ENCODE data around the gene ERC1. TPM values are rescaled to one million over a fixed set of nuclear protein-coding genes. Genes with fewer than 3 reads are reported as not detected.

ERC1 gene
- total RNA-seq, 2 experiments from 2014 or later = 40.1 to 49.6 TPM

GRCh38 chr12:1501695-1502378 lies 510.8 kb downstream of the ERC1 start:
- intact Hi-C loops (cut with DNase I, micrococcal nuclease) = no loop called here
- H3K4me1 ChIP-seq (ENCODE audit: insufficient read depth, low read length) = peaks cover 13% of the 10 kb centered on the region
- ChIA-PET POLR2A (no interaction called here), CTCF (no interaction called here)
- H3K4me1 Mint-ChIP-seq (ENCODE audit: low read depth) = peaks cover 10% of the 10 kb centered on the region
- peaks cover 12 to 16% of the 10 kb centered on the region in 2 experiments for H3K27me3 ChIP-seq (ENCODE audit: control insufficient read depth in 1 of 2, insufficient read depth in 2 of 2, low read length in 2 of 2)
- H3K27ac ChIP-seq (ENCODE audit: low read depth in 1 of 2, low read length in 2 of 2) = no peak overlapping the region
- no peak overlapping the region for H3K4me3 Mint-ChIP-seq
- no peak overlapping the region for H3K27ac Mint-ChIP-seq
- DNase-seq = no peak
- no peaks in the 10 kb centered on the region for H3K9me3 Mint-ChIP-seq
- H3K27me3 Mint-ChIP-seq = peaks cover 17% of the 10 kb centered on the region
- ATAC-seq (ENCODE audit: poor library complexity) = no peak
- H3K9me3 ChIP-seq (ENCODE audit: control insufficient read depth in 1 of 2, insufficient read depth in 1 of 2, low read length in 2 of 2) = peaks cover 0 to 4% of the 10 kb centered on the region in 2 experiments
- no peak overlapping the region for H3K4me3 ChIP-seq (ENCODE audit: low read length)
- no peaks in the 10 kb centered on the region for H3K36me3 Mint-ChIP-seq (ENCODE audit: low read depth)
- no peaks in the 10 kb centered on the region for H3K36me3 ChIP-seq (ENCODE audit: insufficient read depth, low read length)
- TF ChIP-seq, protein P1, sequence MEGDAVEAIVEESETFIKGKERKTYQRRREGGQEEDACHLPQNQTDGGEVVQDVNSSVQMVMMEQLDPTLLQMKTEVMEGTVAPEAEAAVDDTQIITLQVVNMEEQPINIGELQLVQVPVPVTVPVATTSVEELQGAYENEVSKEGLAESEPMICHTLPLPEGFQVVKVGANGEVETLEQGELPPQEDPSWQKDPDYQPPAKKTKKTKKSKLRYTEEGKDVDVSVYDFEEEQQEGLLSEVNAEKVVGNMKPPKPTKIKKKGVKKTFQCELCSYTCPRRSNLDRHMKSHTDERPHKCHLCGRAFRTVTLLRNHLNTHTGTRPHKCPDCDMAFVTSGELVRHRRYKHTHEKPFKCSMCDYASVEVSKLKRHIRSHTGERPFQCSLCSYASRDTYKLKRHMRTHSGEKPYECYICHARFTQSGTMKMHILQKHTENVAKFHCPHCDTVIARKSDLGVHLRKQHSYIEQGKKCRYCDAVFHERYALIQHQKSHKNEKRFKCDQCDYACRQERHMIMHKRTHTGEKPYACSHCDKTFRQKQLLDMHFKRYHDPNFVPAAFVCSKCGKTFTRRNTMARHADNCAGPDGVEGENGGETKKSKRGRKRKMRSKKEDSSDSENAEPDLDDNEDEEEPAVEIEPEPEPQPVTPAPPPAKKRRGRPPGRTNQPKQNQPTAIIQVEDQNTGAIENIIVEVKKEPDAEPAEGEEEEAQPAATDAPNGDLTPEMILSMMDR (IDR thresholded peaks at IDR 0.05) = no peak

DNA sequence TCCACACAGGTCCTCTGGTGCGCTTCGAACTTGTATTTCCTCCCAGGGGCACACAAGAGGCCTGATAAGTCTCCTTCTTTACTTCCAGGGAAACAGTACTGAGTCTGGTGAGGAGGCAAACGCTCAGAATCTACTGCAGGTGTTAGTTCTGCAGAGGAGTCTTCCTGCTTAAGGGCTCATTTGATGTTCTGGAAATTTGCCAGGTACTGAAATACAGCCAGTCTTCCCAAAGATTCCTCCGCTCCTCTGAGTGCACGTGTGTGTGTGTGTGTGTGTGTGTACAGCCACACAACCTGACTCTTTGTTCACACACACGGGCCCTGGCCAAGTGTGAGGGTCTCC lies 511.3 kb downstream of the ERC1 start:
- Histone ChIP-seq H3K27me3 (ENCODE audit: control insufficient read depth in 1 of 2, insufficient read depth in 2 of 2, low read length in 2 of 2) (peaks cover 12 to 16% of the 10 kb centered on the region in 2 experiments), H3K4me3 (ENCODE audit: low read length) (no peak overlapping the region), H3K4me1 (ENCODE audit: insufficient read depth, low read length) (peaks cover 13% of the 10 kb centered on the region), H3K36me3 (ENCODE audit: insufficient read depth, low read length) (no peaks in the 10 kb centered on the region), H3K27ac (ENCODE audit: low read depth in 1 of 2, low read length in 2 of 2) (no peak overlapping the region), H3K9me3 (ENCODE audit: control insufficient read depth in 1 of 2, insufficient read depth in 1 of 2, low read length in 2 of 2) (peaks cover 0 to 4% of the 10 kb centered on the region in 2 experiments)
- Mint-ChIP-seq H3K27ac (no peak overlapping the region), H3K4me3 (no peak overlapping the region), H3K4me1 (ENCODE audit: low read depth) (peaks cover 10% of the 10 kb centered on the region), H3K36me3 (ENCODE audit: low read depth) (no peaks in the 10 kb centered on the region), H3K9me3 (no peaks in the 10 kb centered on the region), H3K27me3 (peaks cover 17% of the 10 kb centered on the region)
- POLR2A ChIA-PET = no interaction called here
- intact Hi-C loops (cut with DNase I, micrococcal nuclease) = no loop called here
- CTCF ChIA-PET = no interaction called here
- ATAC-seq (ENCODE audit: poor library complexity) (no peak), DNase-seq (no peak)
- TF ChIP-seq, protein P1 (IDR thresholded peaks at IDR 0.05) = no peak

DNA sequence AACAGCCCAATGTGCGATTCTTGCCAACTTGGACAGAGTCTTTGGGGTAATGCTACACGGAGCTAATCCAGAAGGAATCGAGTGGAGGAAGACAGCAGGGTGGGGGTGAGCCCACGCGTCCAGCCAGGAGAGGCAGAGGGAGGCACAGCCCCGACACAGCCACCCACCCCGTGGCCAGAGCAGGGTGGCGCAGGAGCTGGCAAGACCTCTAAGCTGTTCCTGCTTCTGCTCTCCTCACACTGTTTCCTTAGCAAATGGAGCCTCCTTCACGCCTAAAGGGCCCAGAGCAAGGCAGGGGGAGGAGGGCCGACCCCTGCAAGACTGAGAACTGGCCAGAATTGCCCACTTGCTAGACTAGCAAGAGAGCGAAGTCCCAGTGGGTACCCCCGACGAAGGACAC lies 511.8 kb downstream of the ERC1 start:
- Histone ChIP-seq H3K36me3 (ENCODE audit: insufficient read depth, low read length) (no peaks in the 10 kb centered on the region), H3K27me3 (ENCODE audit: control insufficient read depth in 1 of 2, insufficient read depth in 2 of 2, low read length in 2 of 2) (peaks cover 12 to 16% of the 10 kb centered on the region in 2 experiments), H3K4me3 (ENCODE audit: low read length) (no peak overlapping the region), H3K27ac (ENCODE audit: low read depth in 1 of 2, low read length in 2 of 2) (no peak overlapping the region), H3K4me1 (ENCODE audit: insufficient read depth, low read length) (peaks cover 13% of the 10 kb centered on the region), H3K9me3 (ENCODE audit: control insufficient read depth in 1 of 2, insufficient read depth in 1 of 2, low read length in 2 of 2) (peaks cover 0 to 4% of the 10 kb centered on the region in 2 experiments)
- TF ChIP-seq, protein P1 (IDR thresholded peaks at IDR 0.05) = no peak
- intact Hi-C loops (cut with DNase I, micrococcal nuclease) = no loop called here
- DNase-seq (no peak), ATAC-seq (ENCODE audit: poor library complexity) (no peak)
- ChIA-PET CTCF (no interaction called here), POLR2A (no interaction called here)
- Mint-ChIP-seq H3K27me3 (peaks cover 17% of the 10 kb centered on the region), H3K36me3 (ENCODE audit: low read depth) (no peaks in the 10 kb centered on the region), H3K4me3 (no peak overlapping the region), H3K9me3 (no peaks in the 10 kb centered on the region), H3K4me1 (ENCODE audit: low read depth) (peaks cover 10% of the 10 kb centered on the region), H3K27ac (no peak overlapping the region)
